GM15510 (cell line): ENCODE data around the gene CRAT.

Experiments used
- POLR2A ChIP-seq: IDR thresholded peaks from 3 replicates; pipeline ENCODE4 v1.6.1; 2011; ENCODE audit warnings: borderline replicate concordance; ENCODE audit not compliant: insufficient read length; ENCODE audit errors: extremely low read depth

CRAT gene

GRCh38 chr9:129070696-129071525, 39.7 kb downstream of the CRAT start:
- no peak for TF ChIP-seq POLR2A

GRCh38 chr9:129069862-129070641, 40.5 kb downstream of the CRAT start:
- TF ChIP-seq POLR2A: no peak

GRCh38 chr9:129068990-129069861, 41.4 kb downstream of the CRAT start:
- TF ChIP-seq POLR2A: no peak

- no peak for TF ChIP-seq POLR2A
Observed at GRCh38 chr9:129068110-129068509, 42.5 kb downstream of the CRAT start.

GRCh38 chr9:129064499-129064908, 46.1 kb downstream of the CRAT start:
- no peak for TF ChIP-seq POLR2A

GRCh38 chr9:129063061-129063460, 47.5 kb downstream of the CRAT start:
- no peak for TF ChIP-seq POLR2A

GRCh38 chr9:129060991-129061390, 49.6 kb downstream of the CRAT start:
- no peak for TF ChIP-seq POLR2A

- TF ChIP-seq POLR2A: no peak
Observed at GRCh38 chr9:129059796-129060785, 50.5 kb downstream of the CRAT start.

- TF ChIP-seq POLR2A: no peak
Observed at GRCh38 chr9:129058965-129059795, 51.4 kb downstream of the CRAT start.

- TF ChIP-seq POLR2A: no peak
Observed at GRCh38 chr9:129054163-129054851, 56.3 kb downstream of the CRAT start.

- TF ChIP-seq POLR2A: no peak
Observed at GRCh38 chr9:129053020-129053419, 57.6 kb downstream of the CRAT start.

- TF ChIP-seq POLR2A: no peak
Observed at GRCh38 chr9:129052592-129052991, 58.0 kb downstream of the CRAT start.
